HG03521 (cell line): ENCODE measurements around the gene MTR.
"Not testable (repeated sequence)": the region's sequence is repeated elsewhere in the genome, so short reads cannot be mapped to it uniquely, and the experiment has no call there.

Experiments
- ATAC-seq: cut with Tn5 transposase; IDR thresholded peaks from one replicate; pipeline ENCODE4 v1.9.1; 2021; ENCODE audit warnings: mild to moderate bottlenecking, moderate library complexity; ENCODE audit not compliant: unreplicated experiment

Gene MTR

GRCh38 chr1:236829085-236829484 is 34.0 kb downstream of the MTR start:
- ATAC-seq = no peak

GRCh38 chr1:236830116-236830515 is 35.0 kb downstream of the MTR start:
- no peak for ATAC-seq

- ATAC-seq = no peak
Observed at GRCh38 chr1:236830560-236830959, 35.5 kb downstream of the MTR start.

- ATAC-seq = no peak
Observed at GRCh38 chr1:236833575-236833974, 38.5 kb downstream of the MTR start.

GRCh38 chr1:236834876-236835275 is 39.8 kb downstream of the MTR start:
- ATAC-seq = no peak

- ATAC-seq = no peak
Observed at GRCh38 chr1:236835491-236835890, 40.4 kb downstream of the MTR start.

GRCh38 chr1:236836157-236836556 is 41.1 kb downstream of the MTR start:
- ATAC-seq = no peak

- ATAC-seq = no peak
Observed at GRCh38 chr1:236837115-236837514, 42.0 kb downstream of the MTR start.

- ATAC-seq = no peak
Observed at GRCh38 chr1:236837897-236838296, 42.8 kb downstream of the MTR start.

- no peak for ATAC-seq
Observed at GRCh38 chr1:236841341-236841740, 46.2 kb downstream of the MTR start.

- ATAC-seq = no peak
Observed at GRCh38 chr1:236844499-236845271, 49.6 kb downstream of the MTR start.

- ATAC-seq = no peak
Observed at GRCh38 chr1:236845830-236846229, 50.7 kb downstream of the MTR start.

GRCh38 chr1:236848274-236848923 is 53.3 kb downstream of the MTR start:
- no peak for ATAC-seq

- ATAC-seq = no peak
Observed at GRCh38 chr1:236850077-236850979, 55.2 kb downstream of the MTR start.

- no peak for ATAC-seq
Observed at GRCh38 chr1:236851871-236852270, 56.8 kb downstream of the MTR start.

GRCh38 chr1:236853921-236854604 is 59.0 kb downstream of the MTR start:
- no peak for ATAC-seq

- no peak for ATAC-seq
Observed at GRCh38 chr1:236854605-236854983, 59.5 kb downstream of the MTR start.

GRCh38 chr1:236856649-236857048 is 61.6 kb downstream of the MTR start:
- ATAC-seq = not testable (repeated sequence)

GRCh38 chr1:236858165-236858564 is 63.1 kb downstream of the MTR start:
- ATAC-seq = no peak

- ATAC-seq = no peak
Observed at GRCh38 chr1:236860101-236860500, 65.0 kb downstream of the MTR start.

GRCh38 chr1:236860674-236861073 is 65.6 kb downstream of the MTR start:
- no peak for ATAC-seq
